GM19193 (cell line): ENCODE results near the gene NDST4.

ENCODE experiments used
- POLR2A ChIP-seq: IDR thresholded peaks from 4 replicates; pipeline ENCODE4 v1.6.1; 2011; ENCODE audit not compliant: insufficient read depth, insufficient read length; ENCODE audit errors: extremely low read depth

NDST4 gene

DNA sequence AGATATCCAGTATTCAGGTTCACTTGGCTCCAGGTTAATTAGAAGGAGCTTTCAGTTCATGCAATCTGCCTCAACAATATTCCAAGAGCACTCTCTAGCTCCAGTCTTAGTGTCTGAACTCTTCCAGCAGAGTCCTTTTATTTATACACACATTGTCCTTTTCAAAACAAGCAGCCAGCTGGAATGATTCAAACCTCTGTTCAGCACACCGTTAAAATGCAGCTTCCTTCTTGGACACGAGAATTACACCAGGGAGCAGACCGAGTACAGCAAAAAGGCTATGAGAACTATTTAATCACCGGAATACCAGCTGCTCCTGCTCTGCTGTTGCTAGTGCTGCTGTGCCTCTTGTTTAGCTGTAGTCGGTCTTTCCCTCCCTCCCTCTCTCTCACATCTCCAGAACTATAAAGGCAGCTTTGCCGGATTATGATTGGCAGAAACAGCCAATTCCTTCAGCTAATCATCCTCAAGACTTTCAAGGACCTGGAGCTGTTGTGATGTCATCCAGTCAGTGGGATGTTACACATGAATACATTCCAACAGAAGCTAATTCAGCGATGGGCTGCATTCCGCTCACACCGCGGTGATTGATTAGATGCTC, at the start of gene NDST4:
Gene NDST4, minus strand, starts transcription at position 115 of the 601 bp plus-strand sequence. CDS start 36,584 bp downstream, outside the sequence.
- TF ChIP-seq POLR2A: no peak

DNA sequence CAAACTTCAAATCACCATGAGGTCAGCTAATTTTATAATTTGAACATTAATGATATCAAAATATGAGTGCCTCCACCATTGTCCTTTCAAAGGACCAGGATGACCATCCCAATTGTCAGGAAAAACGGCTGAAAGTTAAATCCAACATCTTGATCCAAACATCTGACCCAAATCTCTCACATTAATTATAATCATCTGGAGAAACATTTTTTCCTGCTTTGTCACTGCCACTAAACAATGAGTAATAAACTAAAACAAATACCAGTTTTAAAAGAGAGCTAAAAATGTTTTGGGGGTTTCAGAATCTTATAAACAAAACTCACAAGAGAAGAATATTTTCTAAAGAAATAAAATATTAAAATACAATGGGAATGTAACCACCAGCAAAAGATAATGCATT, 45.7 kb upstream of the NDST4 start:
- TF ChIP-seq POLR2A: no peak

DNA sequence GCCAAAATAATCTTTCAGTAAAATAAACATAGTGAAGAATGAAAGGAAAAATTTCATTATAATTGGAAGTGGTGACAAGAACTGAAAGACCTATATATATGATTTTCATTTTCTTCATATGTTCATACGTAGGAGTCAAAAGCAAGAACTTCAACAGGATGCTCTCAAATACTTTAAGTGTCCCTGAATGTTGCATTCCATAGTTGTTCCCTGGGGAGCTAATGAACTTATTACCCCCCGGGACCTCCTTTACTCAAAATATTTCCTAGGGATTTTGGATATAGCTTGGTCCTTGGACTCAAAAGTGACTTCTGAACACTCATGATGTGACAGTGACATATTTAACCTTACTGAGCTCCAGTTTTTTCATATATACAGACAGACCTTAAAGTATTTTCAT, 44.9 kb upstream of the NDST4 start:
- no peak for TF ChIP-seq POLR2A

DNA sequence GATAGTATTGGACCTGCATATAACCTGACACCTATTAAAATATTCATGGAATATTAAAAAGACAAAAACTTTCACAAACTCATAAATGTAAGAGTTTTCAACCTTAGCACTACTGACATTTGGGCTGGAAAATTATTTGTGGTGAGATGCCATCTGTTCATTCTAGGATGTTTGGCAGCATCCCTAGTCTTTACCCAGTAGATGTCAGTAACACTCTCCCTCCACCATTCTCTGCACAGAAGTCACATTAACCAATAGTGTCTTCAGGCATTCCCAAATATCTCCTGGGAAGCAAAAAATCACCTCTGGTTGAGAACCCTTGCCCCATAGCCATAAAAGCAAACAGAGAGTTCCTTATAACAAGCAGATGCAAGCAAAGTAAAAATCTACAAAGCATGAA, 41.4 kb upstream of the NDST4 start:
- TF ChIP-seq POLR2A: no peak

DNA sequence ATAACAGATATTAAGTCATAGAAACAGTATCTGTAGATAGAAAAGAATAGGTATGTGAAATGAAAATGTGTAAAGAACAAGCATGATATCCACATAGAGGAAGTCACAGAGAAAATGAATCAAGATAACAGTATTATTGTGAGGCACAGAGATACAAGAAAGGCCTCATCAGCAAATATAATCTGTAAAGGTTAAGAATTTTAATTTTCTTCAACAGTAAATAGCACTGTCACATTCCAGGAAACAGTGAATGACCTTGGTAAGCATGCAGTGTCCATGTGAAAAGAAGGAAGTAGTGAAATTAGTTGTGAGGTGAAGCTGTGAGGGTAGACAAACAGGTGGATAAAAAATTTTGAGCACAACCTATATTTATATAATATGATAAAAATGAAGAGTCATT, 39.5 kb upstream of the NDST4 start:
- no peak for TF ChIP-seq POLR2A

DNA sequence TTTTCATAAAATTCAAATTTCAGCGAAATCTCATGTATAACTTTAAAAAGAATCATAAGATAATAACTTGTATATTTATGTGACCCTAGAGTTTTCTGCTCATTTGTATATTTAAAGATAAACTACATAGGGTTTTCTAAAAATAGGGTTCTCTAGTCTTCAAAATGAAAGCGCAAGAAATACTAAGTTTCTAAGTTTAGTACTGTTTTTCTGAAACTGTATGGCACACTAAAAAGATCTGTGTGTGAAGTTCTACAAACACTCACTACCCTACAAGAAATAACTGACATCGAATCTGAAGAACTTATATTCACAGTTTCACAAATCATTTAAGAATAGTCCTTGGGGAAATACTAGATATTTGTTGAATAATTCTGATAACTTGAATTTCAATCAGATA, 38.7 kb upstream of the NDST4 start:
- no peak for TF ChIP-seq POLR2A

DNA sequence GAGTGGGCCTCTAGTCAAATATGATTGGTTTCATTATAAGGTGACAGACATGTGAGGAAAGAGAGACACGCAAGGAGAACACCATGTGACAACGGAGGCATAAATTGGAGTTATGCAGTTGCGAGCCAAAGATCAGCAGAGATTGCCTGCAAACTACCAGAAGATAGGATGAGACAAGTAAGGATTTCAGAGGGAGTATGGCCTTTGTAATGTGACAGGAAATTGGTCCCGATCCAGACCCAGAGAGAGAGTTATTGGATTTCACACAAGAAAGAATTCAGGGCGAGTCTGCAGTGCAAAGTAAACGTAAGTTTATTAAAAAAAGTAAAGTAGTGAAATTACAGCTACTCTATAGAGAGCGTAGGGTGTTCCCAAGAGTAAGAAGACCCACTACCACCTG, 35.7 kb upstream of the NDST4 start:
- TF ChIP-seq POLR2A: no peak

DNA sequence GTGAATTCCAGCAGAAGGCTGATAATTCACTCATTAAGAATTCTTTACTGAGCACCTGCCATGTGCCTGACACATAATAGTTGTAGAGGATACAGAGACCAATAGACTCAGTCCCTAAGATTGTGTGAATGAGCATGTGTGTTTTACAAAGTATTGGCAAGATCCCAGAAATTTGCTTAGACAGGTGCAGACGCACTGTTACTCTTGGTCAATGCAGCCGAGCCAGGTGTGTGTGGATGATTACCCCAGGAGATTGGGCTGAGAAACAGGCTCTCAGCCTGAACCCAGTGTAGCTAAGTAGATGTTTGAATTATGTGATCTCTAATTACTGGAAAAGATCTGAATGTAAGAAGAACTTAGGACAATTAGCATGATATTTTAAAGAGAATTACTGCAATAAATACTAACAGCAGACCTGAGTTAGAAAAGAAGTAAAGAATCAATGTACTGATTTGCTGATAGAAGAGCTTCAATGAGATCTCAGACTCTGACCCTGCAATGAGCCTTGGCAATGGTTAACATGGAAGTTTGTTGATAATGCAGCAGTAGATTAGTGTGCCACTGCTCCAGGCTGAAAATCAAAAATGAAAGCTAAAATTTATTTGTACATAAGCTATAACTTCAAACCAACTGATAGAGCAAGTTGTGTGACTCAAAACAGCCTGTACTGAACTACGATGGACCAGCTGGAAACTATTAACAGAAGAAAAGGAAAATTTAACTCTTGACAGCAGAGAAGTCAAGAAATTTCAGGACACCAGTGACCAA, 32.2 kb upstream of the NDST4 start:
- no peak for TF ChIP-seq POLR2A

DNA sequence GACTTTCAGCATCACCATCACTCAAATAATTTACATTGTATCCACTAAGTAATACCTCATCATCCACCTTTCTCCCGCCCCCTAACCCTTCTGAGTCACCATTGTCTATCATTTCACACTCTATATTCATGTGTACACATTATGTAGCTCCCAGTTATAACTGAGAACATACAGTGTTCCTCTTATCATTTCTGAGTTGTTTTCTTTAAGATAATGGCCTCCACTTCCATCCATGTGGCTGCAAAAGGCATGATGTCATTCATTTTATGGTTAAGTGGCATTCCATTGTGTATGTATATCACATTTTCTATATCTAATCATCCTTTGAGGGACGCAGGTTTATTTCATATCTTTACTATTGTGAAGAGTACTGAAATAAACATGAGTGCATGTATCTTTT, 14.6 kb upstream of the NDST4 start:
- TF ChIP-seq POLR2A: no peak

DNA sequence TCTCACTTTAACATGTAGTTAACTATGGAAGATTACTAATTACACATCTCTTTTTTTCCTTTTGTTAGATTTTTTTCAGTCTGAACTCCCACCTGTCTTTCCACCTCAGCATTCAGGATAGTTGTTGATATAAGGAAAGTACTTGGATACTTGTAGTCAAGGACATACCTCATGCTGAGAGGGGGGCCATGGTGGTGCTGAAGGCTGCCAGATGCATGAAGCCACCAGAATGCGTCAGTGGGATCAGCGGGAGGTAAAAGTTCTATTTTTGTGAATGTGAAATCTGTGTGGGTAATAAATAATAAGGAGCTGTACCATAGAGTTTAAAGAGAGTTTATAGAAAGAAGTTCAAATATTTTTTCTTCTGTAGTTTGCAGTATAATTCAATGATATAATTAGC, 13.1 kb upstream of the NDST4 start:
- TF ChIP-seq POLR2A: no peak

DNA sequence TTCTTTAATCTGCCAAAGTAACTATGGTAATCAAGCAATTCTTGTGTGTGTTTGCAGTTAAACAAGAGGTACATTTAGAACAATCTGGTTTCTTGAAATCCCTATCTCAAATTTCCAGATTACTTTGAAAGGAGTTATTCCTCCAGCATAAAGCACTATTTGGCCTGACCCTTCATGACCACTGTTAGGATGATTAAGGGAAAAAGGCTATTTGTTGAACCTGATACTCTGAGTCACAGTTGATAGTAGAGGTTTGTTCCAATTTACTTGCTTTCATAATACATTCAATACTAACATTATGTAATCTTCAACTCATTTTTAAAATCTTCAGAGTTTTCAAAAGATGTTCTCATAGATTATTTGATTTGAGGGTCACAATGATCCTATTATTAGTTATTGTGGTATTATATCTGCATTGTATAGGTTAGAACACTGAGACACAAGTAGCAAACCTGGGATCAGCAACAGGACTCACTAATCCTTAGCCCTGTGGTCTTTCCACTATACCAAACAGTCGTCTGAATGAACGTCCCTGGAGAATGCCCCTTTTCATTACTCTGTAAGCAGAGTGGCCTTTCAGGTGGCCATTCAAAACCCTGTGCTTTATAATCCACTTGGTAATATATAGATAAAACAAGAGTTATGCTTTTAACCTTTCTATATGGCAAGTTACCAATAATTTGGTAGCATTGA, 8.1 kb upstream of the NDST4 start:
- no peak for TF ChIP-seq POLR2A

DNA sequence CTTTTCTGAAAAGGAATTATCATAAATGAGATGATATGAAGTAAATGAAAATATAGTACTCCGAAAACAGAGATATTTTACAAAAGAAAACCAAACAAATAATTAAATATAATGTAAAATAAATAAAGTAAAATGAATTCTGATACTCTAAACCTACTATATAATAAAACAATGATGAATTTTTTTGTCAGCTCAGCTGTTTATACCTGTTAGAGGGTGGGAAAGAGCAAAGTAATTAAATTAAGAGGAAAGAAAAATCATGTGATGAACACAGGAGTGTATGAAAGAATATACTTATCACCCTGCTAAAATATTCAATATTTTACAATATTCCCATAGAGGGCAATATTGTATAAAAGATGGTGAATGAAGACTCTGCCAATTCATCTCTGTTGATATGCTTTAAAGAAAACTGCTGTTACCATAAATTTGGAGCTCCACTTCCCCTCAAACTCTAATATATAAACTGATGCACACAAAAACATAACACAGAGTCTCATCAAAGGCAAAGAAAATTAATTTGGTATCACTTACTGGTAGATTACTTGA, 6.5 kb upstream of the NDST4 start:
- no peak for TF ChIP-seq POLR2A

DNA sequence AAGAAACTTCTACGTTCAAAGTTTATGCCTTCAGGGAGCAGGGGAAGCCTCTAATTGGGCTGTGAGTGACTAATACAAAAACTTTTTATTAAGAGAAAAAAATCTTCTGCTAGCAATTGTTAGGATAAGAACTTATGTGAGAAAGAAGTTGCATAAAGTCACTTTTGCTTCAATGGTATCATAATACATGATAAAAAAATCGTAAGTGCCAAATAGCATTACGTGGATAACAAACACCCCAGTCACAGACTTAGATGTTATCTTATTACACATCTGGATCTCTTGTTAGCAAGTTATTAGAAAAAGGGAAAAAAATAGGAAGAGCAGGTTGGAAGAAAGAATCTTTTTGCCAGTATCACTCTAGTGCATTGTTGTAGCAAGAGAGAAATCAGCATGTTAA, 4.2 kb upstream of the NDST4 start:
- no peak for TF ChIP-seq POLR2A

DNA sequence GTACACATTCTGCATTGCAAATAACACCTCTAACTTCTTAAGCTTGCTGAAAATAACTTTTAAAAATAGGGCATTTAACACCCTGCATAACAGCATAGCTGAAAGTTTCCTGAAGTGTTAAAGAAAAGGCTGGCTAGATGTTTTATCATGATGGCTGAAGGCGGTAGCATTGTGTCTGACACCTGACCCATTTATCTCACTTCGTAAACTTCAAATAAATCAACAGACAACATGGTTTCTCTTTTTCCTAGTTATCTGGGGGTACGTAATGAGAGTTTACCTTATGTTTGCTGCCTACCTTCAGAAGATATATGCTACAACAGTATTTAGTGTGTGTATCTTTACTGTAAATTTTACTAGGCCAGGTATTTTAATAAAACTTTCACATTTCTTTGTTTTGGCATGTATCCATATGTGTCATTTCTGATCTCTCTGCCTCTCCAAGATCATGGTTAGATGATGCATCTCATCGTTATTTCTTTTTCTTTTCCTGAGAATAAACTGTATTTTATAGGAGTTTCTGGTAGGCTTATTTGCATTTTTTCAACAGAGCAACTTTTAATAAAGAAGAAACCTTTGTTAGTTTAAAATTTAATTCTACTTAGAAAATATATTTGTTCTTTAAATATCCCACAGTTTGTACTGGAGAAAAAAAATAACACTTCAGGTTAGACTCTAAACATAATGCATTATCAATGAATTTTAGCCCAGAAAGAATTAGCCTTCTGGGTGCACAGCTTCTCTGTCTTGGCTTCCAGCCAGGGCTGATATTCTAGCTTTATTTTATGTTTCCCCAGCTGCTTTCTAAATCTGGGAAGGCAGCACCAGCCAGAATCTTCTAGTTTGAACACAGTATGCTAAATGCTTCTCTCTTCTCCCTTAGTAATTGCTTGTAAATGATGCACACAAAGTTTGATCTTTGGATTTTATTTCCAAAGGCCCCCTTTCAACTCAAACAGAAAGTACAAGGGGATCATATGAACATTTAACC, 2.9 kb downstream of the NDST4 start:
- no peak for TF ChIP-seq POLR2A
